Uterus (tissue), 2 donors: ENCODE measurements around the gene GPATCH8.

Source experiments
- CTCF ChIP-seq, 4 experiments: fragments of 200-600 bp in 2 of 4; fragments of 450-650 bp in 2 of 4; sonication (generic) in 2 of 4; IDR thresholded peaks; one replicate each; pipeline ENCODE4 v1.5.1; 2016 to 2019; ENCODE audit warnings: antibody characterized with exemption in 4 of 4, mild to moderate bottlenecking in 2 of 4, moderate library complexity in 1 of 4
- POLR2A ChIP-seq, 2 donors: fragments of 450-650 bp; IDR thresholded peaks; one replicate each; pipeline ENCODE4 v1.6.1; 2016; ENCODE audit warnings: antibody characterized with exemption in 2 of 2, mild to moderate bottlenecking in 1 of 2, moderate library complexity in 1 of 2

DNA sequence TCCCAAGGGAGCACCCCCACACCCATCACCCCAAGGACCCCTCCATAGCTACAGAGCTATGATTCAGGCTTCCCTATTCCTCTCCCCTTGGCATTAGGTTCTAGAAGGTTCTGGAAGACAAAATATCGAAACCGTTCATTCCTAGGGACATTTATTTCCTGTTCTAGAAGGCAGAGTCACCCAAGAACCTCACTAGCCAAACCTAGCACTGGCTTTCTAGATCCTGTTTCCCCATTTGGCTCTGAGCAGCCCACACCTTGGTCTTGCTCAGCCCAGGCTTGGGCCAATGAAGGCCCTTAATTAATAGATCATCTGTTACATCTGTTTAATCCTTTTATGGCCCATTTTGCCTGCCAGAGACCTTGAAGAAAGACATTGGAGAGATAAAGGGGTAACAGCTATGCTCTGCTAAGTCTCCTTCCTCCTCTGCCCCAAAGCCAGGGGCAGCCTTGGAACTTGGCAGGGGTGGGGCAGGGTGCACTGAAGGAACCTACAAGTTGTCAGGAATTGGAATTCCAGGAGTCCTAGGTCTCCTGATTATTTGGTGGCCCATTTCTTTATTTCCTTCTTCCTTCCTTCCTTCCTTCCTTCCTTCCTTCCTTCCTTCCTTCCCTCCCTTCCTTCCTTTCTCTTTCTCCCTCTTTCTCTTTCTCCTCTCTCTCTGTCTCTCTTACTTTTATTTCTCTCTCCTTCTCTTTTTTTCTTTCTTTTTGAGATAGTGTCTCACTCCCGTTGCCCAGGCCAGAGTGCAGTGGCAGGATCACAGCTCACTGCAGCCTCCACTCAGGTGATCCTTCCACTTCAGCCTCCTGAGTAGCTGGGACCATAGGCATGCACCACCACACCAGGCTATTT lies 45.4 kb upstream of the GPATCH8 start:
- TF ChIP-seq CTCF (IDR thresholded peaks at IDR 0.05): no peak
- no peak for TF ChIP-seq POLR2A (IDR thresholded peaks at IDR 0.05)
